Measurements from ENCODE around the gene PRSS27. TPM values are rescaled to one million over a fixed set of nuclear protein-coding genes. Genes with fewer than 3 reads are reported as not detected.

Gene PRSS27
- polyA plus RNA-seq, 1 of the 3 experiments (the other 2 are of a cell fraction): 7.7 TPM

DNA sequence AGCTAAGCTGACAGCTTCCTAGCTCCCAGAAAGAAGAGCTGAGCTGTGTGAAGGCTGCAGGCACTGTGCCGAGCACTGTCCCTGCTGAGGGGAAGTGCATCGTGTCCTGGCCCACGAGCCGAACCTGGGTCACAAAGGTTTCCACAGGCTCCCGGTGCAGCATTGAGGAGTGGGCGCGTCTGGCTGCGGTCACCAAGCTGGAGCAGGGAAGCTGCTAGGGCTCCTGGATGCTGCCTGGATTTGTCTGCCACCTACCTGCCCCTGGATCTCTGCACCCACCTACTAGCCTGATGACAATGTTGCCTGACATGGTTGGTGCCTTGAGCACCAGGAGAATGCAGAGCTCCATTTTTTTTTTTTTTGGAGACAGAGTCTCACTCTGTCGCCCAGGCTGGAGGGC is 25.9 kb upstream of the PRSS27 start:
- Histone ChIP-seq H3K9ac (no peak overlapping the region), H3K27me3 (ENCODE audit: insufficient read depth) (no peaks in the 10 kb centered on the region), H3K4me2 (no peak overlapping the region), H3K27ac (ENCODE audit: low read depth in 2 of 2, low read length in 1 of 2) (no peak overlapping the region), H3K9me2 (no peaks in the 10 kb centered on the region), H3K79me2 (ENCODE audit: insufficient read depth) (peaks cover 5% of the 10 kb centered on the region; the same call in 1 of the 2 replicates), H3K4me3 (ENCODE audit: low read depth in 2 of 2, low read length in 1 of 2) (no peak overlapping the region), H3K36me3 (replicated peaks in 1 of 2; ENCODE audit: control insufficient read depth in 1 of 2, insufficient read depth in 2 of 2, low read length in 1 of 2) (no peaks in the 10 kb centered on the region), H4K20me1 (ENCODE audit: insufficient read depth) (no peaks in the 10 kb centered on the region), H3K9me3 (no peaks in the 10 kb centered on the region), H2AFZ (ENCODE audit: low read depth) (no peak overlapping the region), H3K4me1 (ENCODE audit: control insufficient read depth in 1 of 2, insufficient read depth in 2 of 2, low read depth in 1 of 2, low read length in 1 of 2) (peaks cover 0 to 3% of the 10 kb centered on the region in 2 experiments; a peak in 1 of 4 replicates), H3F3A (replicated peaks; ENCODE audit: insufficient read depth) (no peaks in the 10 kb centered on the region)
- no peak for DNase-seq
- TF ChIP-seq FOSL2 (IDR thresholded peaks at IDR 0.05; ENCODE audit: borderline replicate concordance, low read depth): no peak
- no peak for TF ChIP-seq ELF1 (IDR thresholded peaks at IDR 0.05)
- TF ChIP-seq MXI1 (IDR thresholded peaks at IDR 0.05; ENCODE audit: low read depth, low read length): no peak
- no peak for TF ChIP-seq RFX5 (IDR thresholded peaks at IDR 0.05; ENCODE audit: low read length)
- no peak for TF ChIP-seq YY1 (IDR thresholded peaks at IDR 0.05; ENCODE audit: low read depth)
- WGBS (ENCODE audit: low lambda C conversion rate): 85% methylated on average over 6 of the region's 9 CpGs
- POLR2A ChIA-PET: no interaction called here
- CTCF ChIA-PET: interaction anchor here (1.5 kb wide), 1 partner anchor 122 kb away, joined by 5 read pairs; no protein-coding TSS in a partner anchor

- Histone ChIP-seq H3K9ac (no peak overlapping the region), H2AFZ (ENCODE audit: low read depth) (no peak overlapping the region), H4K20me1 (ENCODE audit: insufficient read depth) (no peaks in the 10 kb centered on the region), H3K4me1 (ENCODE audit: control insufficient read depth in 1 of 2, insufficient read depth in 2 of 2, low read depth in 1 of 2, low read length in 1 of 2) (no peaks in the 10 kb centered on the region), H3K4me2 (no peak overlapping the region), H3K79me2 (ENCODE audit: insufficient read depth) (no peaks in the 10 kb centered on the region), H3K9me2 (no peaks in the 10 kb centered on the region), H3F3A (replicated peaks; ENCODE audit: insufficient read depth) (no peaks in the 10 kb centered on the region), H3K4me3 (ENCODE audit: low read depth in 2 of 2, low read length in 1 of 2) (no peak overlapping the region), H3K27ac (ENCODE audit: low read depth in 2 of 2, low read length in 1 of 2) (no peak overlapping the region), H3K27me3 (ENCODE audit: insufficient read depth) (no peaks in the 10 kb centered on the region), H3K9me3 (no peaks in the 10 kb centered on the region), H3K36me3 (replicated peaks in 1 of 2; ENCODE audit: control insufficient read depth in 1 of 2, insufficient read depth in 2 of 2, low read length in 1 of 2) (no peaks in the 10 kb centered on the region)
- TF ChIP-seq ELF1 (IDR thresholded peaks at IDR 0.05) (no peak), TCF12 (IDR thresholded peaks at IDR 0.05) (no peak), TEAD4 (IDR thresholded peaks at IDR 0.05; ENCODE audit: borderline replicate concordance, insufficient read depth) (no peak), CHD2 (IDR thresholded peaks at IDR 0.05; ENCODE audit: low read length, partially characterized antibody) (no peak), EZH2phosphoT487 (IDR thresholded peaks at IDR 0.05; ENCODE audit: borderline replicate concordance, low read depth) (no peak), EP300 (IDR thresholded peaks at IDR 0.05; ENCODE audit: borderline replicate concordance in 1 of 2, low read depth in 1 of 2, low read length in 1 of 2) (no peak), FOXM1 (IDR thresholded peaks at IDR 0.05; ENCODE audit: low read depth) (no peak), RFX5 (IDR thresholded peaks at IDR 0.05; ENCODE audit: low read length) (no peak), MAX (IDR thresholded peaks at IDR 0.05; ENCODE audit: low read depth) (no peak), TAF1 (IDR thresholded peaks at IDR 0.05; ENCODE audit: borderline replicate concordance, low read depth, low read length) (no peak), GATA2 (CRISPR knock-in tag; IDR thresholded peaks at IDR 0.05) (no peak)
- 79% methylated on average over 10 of the region's 15 CpGs for WGBS (ENCODE audit: low lambda C conversion rate)
- CTCF ChIA-PET: interaction anchor here (1.5 kb wide), 1 partner anchor 123 kb away, joined by 5 read pairs; no protein-coding TSS in a partner anchor
- POLR2A ChIA-PET: no interaction called here
- DNase-seq: no peak
These were observed 25.3 kb upstream of the PRSS27 start for GRCh38 chr16:2745116-2745890.
